BE2C (cell line): ENCODE results near the gene ARHGAP22.

Experiments used
- DNase-seq: peaks from one replicate; pipeline ENCODE4 v3.0.0-alpha.2; 2020
- H3K27me3 ChIP-seq: fragments of 250-450 bp; sonication (Bioruptor Pico); 2 replicates; pipeline ENCODE4 v1.5.1; 2020; ENCODE audit warnings: mild to moderate bottlenecking
- H3K36me3 ChIP-seq: fragments of 250-450 bp; sonication (Bioruptor Pico); 2 replicates; pipeline ENCODE4 v1.5.1; 2020; ENCODE audit warnings: mild to moderate bottlenecking
- H3K4me1 ChIP-seq: fragments of 250-450 bp; sonication (Bioruptor Pico); 2 replicates; pipeline ENCODE4 v1.5.1; 2020
- H3K4me3 ChIP-seq: 2 replicates; pipeline ENCODE4 v1.5.1; 2011; ENCODE audit warnings: low read depth, low read length
- H3K9me3 ChIP-seq: fragments of 250-450 bp; sonication (Bioruptor Pico); 2 replicates; pipeline ENCODE4 v1.5.1; 2020
- CTCF ChIP-seq: IDR thresholded peaks from 2 replicates; pipeline ENCODE4 v1.5.1; 2012; ENCODE audit warnings: mild to moderate bottlenecking, low read depth, low read length

Gene ARHGAP22

GRCh38 chr10:48398261-48398660 lies 206.6 kb downstream of the ARHGAP22 start:
- H3K27me3 ChIP-seq = no peaks in the 10 kb centered on the region
- DNase-seq = no peak
- H3K36me3 ChIP-seq = no peaks in the 10 kb centered on the region
- no peaks in the 10 kb centered on the region; the same call in 1 of the 2 replicates for H3K4me1 ChIP-seq
- no peak overlapping the region for H3K4me3 ChIP-seq
- no peak for TF ChIP-seq CTCF
- no peaks in the 10 kb centered on the region for H3K9me3 ChIP-seq
